Inflammatory macrophage treated with lipopolysaccharide for 1 hour (primary cell): Measurements from ENCODE around the gene APOC3.

Experiments used
- DNase-seq, 2 donors: peaks; one replicate each; pipeline ENCODE4 v3.0.0-alpha.2; 2020 to 2022

APOC3 gene

DNA sequence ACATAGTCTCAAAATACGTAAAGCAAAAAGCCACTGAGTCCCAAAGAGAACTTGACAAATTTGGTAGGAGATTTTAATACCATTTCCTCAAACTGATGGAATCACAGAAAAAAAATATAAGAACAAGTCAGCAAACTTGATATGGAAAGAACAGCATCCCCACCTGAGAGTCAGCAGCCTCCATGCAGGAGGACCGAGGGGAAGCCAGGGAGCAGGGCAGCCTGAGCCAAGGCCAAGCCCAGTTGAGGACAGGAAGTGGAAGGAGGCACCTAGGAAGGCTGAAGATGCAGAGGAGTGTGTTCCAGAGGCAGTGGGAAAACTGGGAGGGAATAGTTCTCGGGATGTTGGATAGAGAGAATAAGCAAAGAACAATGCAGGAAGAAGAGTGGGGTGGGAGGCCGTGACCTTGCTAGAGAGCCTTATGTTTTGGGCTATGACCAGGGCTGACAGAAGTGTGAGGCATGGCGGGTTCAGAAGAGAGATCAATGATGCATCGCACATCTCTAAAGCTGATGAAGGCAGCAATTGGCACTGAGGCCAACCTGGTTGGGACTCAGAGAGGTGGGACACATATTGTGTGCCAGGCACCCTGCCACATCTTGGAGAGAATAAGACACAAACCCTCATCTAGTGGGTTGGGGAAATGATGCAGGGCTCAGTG, 22.0 kb upstream of the APOC3 start:
- DNase-seq, result no peak

DNA sequence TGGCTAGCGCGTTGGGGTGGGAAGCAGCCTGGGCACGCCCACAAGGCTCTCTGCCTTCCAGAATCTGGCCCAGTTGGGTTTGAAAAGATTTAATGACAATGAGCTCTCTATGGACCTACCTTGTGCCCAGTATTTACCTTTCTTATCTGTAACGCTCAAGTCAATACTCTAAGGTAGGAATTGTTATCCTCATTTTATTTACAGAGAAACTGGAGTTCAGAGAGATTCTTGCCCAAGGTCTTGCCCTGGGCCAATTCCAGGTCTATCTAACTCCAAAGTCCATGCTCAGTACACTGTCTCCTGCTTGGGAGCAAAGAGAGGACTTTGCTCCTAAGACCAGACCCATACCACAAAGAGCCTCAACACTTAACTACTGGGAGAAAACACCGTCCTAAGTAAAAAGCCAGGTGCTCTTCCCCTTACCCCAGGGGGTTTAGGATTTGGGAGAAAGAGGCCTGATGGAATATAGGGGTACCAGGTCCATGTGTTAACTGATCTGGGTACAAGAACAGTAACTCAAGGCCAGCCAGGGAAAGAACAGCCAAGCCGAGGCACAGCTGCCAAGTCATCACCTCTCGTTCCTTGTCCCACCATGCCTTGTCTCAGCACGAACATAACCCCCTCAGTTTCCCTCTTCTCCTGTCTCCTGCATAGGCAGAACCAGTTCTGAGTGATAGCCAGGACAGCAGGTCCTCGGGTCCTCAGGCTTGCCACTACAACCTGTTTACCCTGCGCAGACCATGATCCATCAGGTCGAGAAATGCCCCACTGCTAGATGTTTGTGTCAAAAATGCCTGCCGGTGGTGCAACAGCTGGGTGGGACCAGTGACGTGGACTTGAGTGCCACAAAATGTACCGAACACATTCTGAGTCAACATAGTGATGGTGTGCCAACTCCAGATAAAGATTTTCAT, 21.2 kb upstream of the APOC3 start:
- DNase-seq, result no peak

DNA sequence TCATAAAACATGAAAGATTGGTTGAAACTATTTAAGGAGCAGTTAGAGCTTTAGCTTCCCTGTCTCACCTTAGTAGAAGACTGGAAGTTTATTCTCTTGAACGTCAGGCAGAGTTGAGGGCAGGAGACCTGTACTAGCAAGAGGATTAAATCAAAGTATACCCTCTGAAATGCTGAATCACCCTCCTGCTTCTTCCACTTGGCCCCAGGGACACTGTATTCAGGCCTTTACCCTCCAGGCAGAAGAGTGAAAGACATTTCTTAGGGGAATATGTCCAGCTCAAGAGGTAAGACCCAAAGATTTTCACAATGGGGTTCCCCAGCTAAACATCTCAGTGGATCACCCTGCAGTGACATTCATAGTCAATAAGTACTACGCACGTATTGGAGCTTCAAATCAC, 18.5 kb upstream of the APOC3 start:
- no peak for DNase-seq

DNA sequence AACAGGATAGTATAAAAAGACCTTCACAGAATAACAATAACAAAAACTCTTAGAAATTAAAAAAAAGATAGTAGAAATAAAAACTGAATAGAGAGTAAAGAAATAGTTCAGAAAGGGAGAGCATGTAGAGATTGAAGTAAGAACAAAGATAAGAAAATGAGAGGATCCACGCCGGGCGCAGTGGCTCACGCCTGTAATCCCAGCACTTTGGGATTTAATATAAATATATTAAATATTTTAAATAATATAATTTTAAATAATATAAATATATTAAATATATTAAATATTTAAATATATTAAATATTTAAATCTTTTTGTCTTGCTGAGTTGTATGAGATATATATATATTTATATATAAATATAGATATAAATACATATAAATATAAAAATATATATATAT, 17.6 kb upstream of the APOC3 start:
- DNase-seq, result no peak

DNA sequence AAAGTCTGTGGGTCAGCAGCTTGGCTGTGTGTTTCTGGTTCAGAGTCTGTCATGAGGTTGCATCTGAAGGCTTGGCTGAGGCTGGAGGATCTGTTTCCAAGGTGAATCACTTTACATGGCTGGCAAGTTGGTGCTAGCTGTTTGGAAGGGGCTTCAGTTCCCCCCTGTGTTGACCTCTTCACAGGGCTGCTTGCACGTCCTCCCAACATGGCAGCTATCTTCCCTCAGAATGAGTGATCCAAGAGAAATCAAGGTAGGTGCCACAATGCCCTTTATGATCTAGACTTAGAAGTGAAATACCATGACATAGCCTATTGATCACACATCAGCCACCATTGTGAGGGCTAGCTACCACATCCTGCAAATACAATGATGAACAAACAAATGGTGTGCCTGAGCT, 16.5 kb upstream of the APOC3 start:
- DNase-seq, result no peak

DNA sequence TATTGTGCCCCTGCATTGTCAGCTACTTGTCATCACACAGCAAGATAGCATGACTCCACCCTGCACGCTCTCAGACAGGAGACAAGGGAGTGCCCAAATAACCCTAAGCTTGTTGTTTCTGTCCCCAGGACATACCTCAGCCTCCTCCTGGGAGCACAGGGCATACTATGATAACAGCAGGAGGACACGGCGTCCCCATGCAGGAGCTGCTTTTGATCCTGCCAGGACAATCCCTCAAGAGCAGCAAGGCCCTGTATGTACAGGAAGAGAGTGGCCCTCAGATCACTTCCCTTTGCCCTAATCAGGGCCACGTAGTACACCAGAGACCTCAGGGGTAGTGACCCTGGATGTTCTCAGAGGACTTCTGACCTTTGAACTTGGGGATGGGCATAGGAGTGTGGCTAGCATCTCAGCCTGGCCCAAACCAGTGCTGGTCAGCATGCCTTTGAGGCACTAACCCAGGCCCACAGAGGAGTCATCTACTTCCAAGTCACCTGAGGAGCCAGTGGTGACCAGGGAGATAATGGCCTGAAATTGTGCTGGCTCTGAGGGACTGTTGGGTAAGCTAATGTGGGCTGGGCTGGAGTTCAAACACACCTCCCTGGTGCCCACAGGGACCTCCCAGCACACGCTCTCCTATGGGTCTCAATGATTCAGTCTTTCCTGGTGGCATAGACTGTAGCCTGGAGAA, 15.8 kb upstream of the APOC3 start:
- DNase-seq, result no peak

DNA sequence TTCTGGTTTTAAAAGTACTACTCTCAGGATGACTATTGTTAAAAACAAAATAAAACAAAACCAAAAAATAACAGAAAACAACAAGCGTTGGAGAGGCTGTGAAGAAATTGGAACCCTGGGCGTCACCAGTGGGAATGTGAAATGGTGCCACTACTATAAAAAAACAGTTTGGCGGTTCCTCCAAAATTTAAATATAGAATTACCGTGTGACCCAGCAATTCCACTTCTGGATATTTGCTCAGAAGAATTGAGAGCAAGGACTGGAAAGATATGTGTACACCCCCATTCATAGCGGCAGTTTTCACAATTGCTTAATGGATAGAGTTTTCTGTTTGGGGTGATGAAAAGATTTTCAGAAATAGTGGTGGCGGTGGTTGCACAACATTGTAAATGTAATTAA, 15.2 kb upstream of the APOC3 start:
- DNase-seq, result no peak

DNA sequence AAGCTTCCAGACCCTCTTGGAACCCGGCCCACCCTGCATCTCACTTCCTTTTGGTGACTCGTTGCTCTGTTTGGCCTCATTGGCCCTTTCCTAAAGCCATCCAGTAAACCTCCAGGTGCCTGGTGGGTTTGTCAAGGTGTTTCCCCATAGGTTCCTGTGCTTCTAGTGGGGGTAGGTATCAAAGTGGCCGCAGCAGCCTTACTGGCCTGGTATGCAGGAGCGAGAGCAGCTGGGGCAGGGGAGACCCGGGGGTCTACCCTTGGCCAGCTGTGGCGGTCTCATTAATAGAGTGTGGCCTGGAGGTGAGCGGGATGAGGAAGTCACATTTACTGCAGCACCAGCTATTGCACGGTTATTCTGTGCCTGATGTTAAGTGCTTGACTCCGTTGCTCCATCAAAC, 10.7 kb upstream of the APOC3 start:
- no peak for DNase-seq

DNA sequence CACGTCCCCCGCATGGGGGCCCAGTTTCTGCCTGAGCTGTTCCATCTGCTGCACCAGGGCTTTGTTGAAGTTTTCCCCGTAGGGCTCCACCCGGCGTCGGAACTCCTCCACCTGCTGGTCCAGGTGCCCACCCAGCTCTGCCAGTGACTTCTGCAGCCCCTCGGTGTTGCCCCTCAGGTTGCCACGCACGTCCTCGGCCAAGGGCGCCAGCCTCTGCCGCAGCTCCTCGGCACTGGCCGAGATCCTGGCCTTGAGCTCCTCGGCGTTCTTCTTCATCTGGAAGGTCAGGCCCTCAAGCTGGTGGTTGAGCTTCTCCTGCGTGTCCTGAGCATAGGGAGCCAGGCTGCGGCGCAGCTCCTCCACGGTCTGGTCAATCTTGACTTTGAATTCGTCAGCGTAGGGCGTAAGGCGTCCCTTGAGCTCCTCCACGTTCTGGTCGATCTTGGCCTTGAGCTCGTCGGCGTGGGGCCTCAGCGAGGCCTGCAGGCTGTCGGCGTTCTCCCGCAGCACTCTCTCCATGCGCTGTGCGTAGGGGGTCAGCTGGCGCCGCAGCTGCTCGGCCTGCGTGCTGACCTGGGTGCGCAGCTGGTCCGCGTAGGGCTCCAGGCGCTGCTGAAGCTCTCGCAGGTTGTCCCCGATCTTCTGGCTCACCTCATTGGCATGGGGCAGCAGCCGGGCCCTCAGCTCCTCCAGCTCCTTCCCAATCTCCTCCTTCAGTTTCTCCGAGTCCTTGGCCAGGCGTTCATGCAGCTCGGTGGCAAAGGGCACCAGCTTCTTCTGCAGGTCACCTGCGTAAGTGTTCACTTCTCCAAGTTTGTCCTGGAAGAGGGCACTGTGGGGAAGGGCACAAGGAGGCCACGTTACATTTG, 8.4 kb upstream of the APOC3 start:
- DNase-seq, result no peak

DNA sequence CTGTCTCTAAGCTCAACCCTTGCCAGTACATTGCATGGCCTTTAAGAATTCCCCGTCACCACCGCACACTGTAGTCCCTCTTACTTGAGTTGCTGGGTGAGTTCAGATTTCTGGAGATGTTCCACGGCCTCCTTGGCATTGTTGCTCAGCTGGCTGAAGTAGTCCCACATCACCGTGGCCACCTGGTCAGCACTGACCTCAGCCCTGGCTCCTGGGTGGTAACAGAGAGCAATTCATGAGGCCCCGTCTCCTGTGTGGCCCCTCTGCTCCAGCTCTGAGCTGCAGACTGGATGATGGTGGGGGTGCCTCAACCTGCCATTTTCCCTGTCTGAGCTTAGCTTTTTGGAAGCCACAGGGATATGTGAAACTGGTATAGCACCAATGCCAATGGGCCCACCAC, 7.1 kb upstream of the APOC3 start:
- DNase-seq, result no peak

DNA sequence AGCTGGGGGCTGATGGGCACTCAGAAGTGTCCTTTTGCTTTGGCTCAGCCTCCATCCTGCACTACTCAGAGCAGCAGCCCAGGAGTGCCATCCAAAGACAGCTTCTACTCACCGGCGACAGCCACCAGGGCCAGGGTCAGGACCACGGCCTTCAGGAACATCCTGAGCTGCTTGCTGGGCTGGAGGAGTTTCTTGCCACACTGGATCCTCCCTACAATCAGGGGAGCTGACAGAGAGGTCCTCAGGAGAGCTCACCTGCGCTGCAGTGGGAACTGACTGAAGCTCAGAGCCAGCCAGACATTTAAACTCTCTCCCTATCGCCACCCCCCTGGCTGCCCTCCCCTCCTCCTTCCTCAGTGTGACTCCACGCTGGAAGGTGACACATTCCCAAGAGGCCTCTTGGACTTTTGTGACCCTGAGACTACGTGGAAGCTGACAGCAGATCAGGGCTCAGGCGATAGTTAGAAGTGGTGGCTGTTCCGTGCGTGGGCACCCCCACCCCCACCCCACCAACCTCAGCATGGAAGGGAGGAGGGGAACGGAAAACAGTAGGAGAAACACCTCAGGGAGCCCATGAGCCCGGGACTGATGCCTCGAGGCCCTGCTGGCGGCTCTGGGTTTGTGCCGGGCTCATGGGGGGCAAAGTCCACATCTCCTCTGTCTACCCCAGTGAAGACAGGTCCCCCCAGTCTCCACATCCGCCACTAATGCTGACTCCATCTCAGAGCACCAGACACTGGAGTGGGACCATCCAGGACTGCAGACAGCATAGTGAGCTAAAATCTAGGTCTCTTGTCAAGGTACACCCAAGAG, 6.5 kb upstream of the APOC3 start, which contains the start of gene APOA4:
Gene APOA4, minus strand, starts transcription at position 274 of the 813 bp plus-strand sequence. Its CDS starts 113 bp downstream, at position 161.
- no peak for DNase-seq

DNA sequence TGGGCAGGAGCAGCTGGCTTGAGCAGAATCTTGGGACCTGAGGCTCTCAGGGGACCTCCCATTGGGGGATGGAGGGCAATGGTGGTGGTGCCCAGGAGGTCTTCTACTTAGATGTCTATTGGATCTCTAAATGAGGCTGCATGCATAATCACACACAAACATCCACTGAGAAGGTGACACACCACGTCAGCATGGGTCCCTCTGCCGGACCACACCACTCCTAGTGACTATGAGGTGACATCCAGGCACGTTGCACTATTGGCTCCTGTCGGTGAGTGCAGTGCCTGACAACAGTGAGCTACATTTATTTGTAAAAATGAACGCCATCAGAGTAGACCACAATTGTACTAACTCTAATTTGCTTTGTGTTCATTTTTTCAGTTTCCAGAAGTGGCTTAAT, 4.3 kb upstream of the APOC3 start:
- no peak for DNase-seq

DNA sequence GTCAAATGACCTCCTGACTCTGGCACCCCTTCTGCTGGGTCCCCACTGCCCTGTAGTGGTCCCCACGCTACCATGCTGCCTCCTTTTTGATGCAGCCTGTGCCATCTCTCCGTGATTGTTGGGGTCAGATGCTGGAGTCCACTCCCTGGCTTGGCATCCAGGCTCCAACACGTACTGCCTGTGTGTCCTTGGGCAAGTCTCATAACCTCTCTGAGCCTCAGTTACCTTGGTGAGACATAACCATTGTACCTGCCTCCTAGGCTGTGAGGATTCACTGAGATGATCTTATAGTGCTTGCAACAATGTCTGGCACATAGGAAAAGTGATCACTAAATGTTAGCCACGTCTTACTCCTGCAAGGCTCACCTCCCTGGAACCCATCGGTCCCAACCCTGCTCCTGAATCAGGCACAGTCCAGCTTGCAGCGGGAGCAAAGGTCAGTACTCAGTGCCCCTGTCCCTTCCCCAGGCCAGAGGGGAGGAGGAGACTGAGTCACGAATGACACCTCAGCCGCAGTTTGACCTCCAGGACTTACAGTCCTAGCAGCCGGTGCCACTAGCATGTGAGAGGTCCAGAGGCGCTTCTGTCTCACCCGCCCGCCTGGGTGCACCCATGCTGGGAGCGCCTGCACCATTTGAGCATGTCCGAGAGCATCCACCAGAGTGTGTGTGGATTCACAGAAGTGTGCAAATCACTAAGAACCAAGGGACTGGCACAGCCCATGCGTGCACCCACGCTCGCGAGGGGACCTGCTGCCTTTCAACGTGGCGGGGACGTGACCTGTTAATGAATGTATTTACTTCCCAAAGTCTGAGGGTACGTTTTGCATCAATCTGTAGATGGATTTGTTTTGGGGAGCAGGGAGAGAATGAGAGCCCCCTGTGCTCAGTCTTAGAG, 3.6 kb upstream of the APOC3 start:
- DNase-seq, result no peak

DNA sequence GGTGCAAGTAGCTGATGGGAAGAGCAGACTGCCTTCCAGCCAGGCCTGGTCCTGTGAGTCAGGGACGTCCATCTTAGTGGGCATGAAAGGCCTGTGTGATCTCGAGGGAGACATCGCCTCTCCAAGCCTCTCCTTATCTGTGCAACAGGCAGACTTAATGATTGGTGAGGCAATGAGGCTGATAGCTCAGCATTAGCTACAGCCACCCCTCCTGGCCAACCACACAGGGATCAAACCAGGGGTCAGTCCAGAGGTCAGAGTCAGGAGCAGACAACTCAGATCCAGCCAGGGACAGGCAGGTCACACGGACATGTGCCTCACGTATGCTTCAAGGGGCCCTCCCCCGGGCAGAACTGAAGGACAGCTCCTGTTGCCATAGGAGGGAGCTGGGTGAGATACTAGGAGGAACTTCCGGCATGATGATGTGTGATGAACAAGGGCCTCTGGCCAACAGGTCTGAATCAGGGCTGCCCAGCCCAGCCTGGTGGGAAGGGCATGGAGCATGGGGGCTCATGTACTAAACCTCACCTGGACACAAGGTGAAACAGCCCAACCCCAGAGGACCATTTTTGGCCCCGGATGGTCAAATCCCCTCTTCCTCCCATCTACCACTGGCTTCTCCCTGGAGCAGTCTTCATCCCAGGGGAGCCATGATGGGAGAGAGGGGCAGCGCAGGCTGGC, 2.8 kb upstream of the APOC3 start:
- no peak for DNase-seq

DNA sequence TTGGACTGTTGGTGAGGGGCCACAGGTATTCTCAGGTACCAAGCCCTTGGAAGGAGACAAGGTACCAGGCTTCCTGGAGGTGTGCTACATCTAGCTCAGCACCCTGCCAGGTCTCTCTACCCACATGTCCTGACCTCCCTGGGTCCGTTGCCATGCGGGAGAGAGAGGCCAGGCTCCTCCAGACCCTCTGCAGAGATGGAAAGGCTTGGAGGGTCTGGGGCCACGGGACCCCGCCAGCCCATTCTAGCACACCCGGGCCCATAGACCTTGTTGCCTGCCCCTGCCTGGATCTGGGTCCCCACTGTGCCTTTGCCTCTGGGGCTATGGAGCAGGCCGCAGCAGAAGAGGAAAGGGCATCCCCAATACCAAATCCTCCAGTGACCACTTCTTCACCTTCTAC, 2.2 kb upstream of the APOC3 start:
- no peak for DNase-seq

DNA sequence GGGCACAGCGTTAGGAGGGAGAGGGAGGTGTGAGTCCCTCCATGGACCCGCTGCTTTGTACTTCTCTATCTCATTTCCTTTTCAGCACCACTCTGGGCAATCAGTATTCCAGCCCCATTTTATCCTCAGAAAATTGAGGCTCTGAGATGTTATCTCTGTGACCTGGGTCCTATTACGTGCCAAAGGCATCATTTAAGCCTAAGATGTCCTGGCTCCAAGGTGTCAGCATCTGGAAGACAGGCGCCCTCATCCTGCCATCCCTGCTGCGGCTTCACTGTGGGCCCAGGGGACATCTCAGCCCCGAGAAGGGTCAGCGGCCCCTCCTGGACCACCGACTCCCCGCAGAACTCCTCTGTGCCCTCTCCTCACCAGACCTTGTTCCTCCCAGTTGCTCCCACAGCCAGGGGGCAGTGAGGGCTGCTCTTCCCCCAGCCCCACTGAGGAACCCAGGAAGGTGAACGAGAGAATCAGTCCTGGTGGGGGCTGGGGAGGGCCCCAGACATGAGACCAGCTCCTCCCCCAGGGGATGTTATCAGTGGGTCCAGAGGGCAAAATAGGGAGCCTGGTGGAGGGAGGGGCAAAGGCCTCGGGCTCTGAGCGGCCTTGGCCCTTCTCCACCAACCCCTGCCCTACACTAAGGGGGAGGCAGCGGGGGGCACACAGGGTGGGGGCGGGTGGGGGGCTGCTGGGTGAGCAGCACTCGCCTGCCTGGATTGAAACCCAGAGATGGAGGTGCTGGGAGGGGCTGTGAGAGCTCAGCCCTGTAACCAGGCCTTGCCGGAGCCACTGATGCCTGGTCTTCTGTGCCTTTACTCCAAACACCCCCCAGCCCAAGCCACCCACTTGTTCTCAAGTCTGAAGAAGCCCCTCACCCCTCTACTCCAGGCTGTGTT, 829 bp upstream of the APOC3 start:
- no peak for DNase-seq

DNA sequence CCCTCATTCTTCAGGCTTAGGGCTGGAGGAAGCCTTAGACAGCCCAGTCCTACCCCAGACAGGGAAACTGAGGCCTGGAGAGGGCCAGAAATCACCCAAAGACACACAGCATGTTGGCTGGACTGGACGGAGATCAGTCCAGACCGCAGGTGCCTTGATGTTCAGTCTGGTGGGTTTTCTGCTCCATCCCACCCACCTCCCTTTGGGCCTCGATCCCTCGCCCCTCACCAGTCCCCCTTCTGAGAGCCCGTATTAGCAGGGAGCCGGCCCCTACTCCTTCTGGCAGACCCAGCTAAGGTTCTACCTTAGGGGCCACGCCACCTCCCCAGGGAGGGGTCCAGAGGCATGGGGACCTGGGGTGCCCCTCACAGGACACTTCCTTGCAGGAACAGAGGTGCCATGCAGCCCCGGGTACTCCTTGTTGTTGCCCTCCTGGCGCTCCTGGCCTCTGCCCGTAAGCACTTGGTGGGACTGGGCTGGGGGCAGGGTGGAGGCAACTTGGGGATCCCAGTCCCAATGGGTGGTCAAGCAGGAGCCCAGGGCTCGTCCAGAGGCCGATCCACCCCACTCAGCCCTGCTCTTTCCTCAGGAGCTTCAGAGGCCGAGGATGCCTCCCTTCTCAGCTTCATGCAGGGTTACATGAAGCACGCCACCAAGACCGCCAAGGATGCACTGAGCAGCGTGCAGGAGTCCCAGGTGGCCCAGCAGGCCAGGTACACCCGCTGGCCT, 641 bp downstream of the APOC3 start:
- DNase-seq, result no peak

DNA sequence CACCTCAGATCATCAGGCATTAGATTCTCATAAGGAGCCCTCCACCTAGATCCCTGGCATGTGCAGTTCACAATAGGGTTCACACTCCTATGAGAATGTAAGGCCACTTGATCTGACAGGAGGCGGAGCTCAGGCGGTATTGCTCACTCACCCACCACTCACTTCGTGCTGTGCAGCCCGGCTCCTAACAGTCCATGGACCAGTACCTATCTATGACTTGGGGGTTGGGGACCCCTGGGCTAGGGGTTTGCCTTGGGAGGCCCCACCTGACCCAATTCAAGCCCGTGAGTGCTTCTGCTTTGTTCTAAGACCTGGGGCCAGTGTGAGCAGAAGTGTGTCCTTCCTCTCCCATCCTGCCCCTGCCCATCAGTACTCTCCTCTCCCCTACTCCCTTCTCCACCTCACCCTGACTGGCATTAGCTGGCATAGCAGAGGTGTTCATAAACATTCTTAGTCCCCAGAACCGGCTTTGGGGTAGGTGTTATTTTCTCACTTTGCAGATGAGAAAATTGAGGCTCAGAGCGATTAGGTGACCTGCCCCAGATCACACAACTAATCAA, 2.2 kb downstream of the APOC3 start:
- no peak for DNase-seq
